NT2/D1 (cell line): ENCODE measurements around the gene GPATCH2.

ENCODE experiments used
- SUZ12 ChIP-seq: IDR thresholded peaks from 2 replicates; pipeline ENCODE4 v1.6.1; 2011; ENCODE audit not compliant: insufficient read length, insufficient read depth; ENCODE audit errors: extremely low read depth
- YY1 ChIP-seq: IDR thresholded peaks from 2 replicates; pipeline ENCODE4 v1.6.1; 2011; ENCODE audit not compliant: insufficient read length, insufficient read depth
- ZNF274 ChIP-seq: IDR thresholded peaks from 2 replicates; pipeline ENCODE4 v1.6.1; 2011; ENCODE audit warnings: mild to moderate bottlenecking, low read depth, low read length

- TF ChIP-seq YY1 (no peak), ZNF274 (no peak), SUZ12 (no peak)
These were observed 237.0 kb downstream of the GPATCH2 start for GRCh38 chr1:217393896-217394295.
